NCI-H1436 treated with DMSO at 0.1 percent for 48 hours (cell line): ENCODE data around the gene P2RX4.
"Not testable (repeated sequence)": the region's sequence is repeated elsewhere in the genome, so short reads cannot be mapped to it uniquely, and the experiment has no call there.

ENCODE experiments used
- DNase-seq: peaks from one replicate; lab custom pipeline; 2025; lab: John Stamatoyannopoulos, UW

The P2RX4 gene

DNA sequence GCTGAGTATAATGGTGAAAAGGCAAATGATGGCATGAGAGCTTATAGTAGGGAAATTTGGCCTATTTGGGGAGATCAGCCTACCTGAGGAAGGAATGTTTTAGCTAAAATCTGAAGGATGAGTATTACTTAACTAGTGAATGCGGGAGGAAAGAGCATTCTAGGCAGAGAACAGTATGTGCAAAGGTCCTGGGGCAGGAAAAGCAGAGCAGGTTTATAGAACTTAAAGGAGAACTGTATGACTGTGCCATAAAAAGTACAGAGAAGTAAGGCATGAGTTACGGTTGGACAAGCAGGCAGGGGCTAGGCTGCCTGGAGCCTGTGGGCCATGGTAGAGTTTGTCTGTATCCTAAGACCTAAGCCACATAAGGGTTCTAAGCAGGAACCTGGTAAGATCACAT is 21.7 kb upstream of the P2RX4 start:
- DNase-seq = no peak

DNA sequence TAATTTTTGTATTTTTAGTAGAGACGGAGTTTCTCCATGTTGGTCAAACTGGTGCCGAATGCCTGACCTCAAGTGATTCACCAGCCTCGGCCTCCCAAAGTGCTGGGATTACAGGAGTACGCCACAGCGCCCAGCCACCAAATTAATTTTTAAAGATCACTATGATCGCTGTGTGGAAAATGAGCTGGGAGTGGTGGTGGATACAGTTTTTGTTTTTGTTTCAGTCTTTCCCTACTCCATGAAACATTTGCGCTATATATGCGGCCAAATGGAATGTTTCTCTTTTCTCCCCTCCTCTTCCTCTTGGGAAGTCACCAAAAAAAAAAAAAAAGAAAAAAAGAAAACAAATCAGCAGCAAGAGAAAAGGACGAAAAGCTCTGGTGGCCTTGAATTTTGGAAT is 20.8 kb upstream of the P2RX4 start:
- DNase-seq = no peak

DNA sequence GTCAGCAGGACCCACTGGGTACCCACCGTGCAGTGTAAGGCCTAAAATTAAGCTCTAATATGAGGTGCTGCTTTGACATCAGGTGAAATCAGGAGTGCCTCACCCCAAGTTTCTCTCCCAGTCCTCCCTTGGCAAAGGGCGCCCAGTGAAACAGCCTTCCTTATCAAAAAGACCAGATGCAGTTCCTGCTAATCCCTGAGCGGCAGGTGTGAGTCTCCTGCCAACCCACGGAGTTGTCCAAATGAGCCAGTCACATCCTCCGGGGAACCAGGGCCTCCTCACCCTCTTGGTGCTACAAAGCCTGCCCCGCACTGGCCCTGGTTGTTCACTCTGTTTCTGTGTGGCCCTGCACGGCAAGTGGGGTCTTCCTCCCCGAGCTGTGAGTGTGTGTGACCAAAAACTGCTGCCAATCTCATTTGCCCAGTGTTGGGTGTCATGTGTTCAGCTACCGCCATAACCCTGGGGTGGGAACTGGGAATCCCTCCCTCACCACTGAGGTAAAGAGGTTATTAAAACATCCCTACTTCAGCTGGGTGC is 20.2 kb upstream of the P2RX4 start:
- DNase-seq = no peak

DNA sequence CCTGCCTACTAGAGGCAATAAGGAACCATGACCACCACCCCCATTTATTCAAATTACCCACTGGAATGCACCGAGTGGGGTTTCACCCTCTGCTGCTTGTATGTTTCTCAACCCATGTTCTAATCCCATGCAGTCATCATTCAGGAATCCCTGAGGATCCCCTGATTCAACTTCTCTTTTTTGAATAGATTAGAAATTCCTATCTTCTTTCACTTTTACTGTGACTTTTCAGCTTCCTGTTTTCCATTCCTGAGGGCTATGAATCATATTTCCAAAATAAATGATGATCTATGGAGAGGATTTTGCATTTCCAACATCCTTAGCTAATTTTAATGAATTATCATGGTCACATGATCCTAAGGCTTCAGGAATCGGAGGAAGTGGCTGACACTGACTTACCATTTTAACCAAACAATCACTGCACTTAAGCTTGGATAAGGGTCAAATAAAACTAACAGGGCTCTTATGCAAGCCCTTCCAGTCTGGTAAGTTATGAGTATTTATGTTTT is 19.4 kb upstream of the P2RX4 start:
- no peak for DNase-seq

DNA sequence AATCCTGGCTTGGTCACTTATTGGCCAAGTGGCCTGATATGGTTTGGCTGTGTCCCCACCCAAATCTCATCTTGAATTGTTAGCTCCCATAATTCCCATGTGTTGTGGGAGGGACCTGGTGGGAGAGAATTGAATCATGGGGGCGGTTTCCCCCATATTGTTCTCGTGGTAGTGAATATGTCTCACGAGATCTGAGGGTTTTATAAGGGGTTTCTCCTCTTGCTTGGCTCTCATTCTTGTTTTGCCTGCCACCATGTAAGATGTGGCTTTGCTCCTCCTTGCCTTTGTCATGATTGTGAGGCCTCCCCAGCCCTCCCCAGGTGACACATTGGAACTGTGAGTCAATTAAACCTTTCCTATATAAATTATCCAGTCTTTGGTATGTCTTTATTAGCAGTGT is 18.8 kb upstream of the P2RX4 start:
- no peak for DNase-seq

DNA sequence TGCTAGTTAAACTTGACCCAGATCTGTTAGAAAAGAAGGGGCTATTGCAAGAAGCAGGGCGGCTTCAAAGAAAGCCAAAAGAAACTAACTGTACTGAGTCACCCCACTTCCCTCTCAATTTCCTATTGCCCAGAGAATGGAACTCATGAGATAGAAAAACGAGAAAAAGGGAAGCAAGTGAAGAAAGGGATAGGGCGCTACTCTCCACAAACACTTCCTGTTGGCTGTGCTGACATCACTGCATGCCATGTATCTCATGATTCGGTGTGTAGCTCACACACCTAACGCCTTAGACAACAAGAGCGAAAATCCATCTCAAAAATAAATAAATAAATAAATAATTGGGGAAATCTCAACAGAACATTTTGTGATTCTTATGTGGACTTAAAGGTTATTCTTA is 13.0 kb upstream of the P2RX4 start:
- DNase-seq = no peak

DNA sequence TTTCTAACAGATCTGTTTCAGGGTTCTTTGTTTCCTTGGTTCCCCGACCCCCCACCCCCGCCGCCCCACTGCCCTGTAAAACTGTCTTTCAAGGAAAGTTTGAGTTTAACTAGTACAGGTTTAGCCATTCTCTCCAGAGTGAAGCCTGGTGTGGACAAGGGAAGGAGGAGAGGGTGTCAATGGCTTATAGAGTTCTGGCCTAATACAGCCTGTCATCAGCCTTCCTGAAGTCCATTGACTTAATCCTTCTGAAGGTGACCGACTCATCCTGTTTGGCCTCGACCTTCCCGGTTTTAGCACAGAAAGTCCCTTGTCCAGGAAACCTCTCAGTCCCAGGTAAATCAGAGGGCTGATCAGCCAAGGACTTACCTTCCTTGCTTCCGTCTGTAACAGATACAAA is 11.0 kb upstream of the P2RX4 start:
- DNase-seq = no peak

DNA sequence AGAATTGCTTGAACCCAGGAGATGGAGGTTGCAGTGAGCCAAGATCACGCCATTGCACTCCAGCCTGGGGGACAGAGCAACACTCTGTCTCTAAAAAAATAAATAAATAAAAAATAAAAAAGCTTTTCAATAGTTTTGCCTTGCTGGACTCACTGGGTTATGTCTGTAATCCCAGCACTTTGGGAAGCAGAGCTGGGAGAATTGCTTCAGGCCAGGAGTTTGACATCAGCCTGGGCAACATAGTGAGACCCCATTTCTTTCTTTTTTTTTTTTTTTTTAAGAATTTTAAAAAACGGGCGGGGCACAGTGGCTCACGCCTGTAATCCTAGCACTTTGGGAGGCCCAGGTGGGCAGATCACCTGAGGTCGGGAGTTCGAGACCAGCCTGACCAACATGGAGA is 8.8 kb upstream of the P2RX4 start:
- DNase-seq = not testable (repeated sequence)

DNA sequence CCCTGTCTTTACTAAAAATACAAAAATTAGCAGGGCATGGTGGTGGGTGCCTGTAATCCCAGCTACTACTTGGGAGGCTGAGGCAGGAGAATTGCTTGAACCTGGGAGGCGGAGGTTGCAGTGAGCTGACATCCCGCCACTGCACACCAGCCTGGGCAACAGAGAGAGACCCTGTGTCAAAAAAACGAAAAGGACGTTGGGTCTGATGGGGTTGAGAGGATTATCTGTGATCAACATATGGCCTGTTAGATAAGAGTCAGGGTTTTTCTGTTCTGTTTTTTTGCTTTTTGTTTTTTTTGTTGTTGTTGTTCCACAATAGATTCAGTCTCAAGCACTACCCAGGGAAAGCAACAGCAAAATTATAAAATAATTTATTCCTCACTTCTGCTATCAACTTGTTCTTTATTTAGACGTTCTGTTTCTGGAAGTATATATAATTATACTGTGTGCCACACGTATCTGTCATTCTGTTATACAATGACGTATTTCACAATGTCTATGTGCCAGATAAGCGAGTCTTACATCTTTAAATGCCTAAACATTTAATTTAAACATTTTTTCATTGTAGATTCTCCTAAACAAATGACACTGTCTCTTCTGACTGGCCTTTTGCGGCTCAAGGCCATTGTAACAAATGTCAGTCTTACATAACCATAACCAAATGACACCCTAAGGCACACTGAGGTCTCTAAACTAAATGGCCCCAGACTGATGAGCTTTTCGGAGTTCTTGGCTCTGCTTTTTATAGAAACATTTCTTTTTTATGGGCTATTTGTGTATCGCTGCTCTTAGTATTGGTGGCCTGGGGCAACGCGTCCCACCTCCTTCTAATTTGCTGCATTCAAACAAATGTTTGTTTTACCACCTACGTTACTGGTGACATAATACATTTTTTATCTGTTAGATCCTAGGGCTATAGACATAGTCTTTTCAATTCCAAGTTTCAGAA is 7.2 kb upstream of the P2RX4 start:
- no peak for DNase-seq

DNA sequence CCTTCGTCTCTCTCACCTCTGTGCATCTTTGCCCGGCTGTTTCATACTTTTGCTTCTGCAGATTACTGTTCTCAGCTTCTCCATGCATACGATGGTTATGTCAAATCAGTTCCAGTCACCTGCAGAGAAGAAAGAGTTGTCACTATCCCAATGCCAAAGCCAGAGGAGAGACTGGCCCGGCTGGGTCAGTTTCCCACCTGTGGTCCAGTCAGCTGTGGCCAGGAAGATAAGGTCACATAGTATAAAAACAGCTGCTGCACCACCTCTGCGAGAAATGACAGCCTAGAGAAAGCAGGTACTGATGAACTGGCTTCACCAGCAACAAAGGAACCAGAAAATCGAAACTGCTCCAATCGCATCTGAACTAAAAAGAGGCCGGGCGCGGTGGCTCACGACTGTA is 6.4 kb upstream of the P2RX4 start:
- no peak for DNase-seq

DNA sequence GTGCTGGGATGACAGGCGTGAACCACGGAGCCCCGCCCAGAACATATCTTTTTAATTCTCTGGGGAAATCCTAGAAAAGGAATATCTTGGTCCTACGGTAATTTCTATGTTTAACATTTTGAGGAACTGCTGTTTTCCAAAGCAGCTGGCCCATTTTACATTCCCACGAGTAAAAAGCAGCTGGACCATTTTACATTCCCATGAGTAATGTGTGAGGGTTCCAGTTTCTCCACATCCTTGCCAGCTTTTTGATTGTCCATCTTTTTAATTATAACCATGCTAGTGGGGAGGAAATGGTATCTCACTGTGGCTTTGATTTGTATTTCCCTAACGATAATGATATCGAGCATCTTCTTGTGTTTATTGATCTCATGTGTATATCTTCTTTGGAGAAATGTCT is 4.4 kb upstream of the P2RX4 start:
- no peak for DNase-seq

DNA sequence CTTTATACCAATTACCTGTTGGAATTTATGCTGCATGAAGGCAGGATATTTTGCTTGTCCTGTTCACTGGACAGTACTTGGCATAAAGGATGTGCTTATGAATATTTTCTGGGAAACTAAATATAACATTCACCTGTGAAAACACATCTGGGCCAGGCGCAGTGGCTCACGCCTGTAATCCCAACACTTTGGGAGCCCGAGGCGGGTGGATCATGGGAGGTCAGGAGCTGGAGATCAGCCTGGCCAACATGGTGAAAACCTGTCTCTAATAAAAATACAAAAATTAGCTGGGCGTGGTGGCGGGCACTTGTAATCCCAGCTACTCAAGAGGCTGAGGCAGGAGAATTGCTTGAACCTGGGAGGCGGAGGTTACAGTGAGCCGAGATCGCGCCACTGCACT is 1.4 kb upstream of the P2RX4 start:
- not testable (repeated sequence) for DNase-seq

DNA sequence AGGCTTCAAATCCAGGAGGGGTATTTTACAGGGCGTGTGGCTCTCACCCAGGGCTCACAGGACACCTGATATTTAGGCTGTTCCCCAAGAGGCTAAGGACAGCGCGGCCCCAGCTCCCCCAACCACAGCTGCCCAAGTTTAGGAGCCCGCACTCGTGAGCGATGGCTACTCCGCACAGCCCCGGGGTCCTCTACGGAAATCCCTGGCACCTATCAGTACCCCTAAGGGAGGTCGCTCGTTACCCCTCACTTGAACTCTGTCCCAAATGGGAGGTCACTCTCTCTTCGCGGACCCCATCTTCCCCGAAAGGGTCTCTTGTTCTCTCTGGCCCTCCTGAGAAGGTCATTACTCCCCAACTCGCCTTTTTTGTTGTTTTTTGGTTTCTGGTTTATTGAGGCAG is 708 bp upstream of the P2RX4 start:
- no peak for DNase-seq

DNA sequence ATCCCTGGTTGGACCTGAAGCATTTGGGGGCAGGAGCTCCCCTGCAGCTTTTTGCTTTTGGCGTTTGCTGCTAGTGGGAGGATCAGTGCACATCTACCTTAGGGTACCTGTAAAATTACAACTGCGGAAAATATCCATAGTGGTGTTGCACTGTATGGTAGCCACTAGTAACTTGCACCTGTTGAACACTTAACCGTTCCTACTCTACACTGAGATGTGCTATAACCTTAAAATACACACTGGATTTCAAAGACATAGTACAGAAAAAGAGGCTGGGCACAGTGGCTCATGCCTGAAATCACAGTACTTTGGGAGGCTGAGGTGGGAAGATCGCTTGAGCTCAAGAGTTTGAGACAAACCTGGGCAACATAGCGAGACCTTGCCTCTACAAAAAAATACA is 2.9 kb downstream of the P2RX4 start:
- no peak for DNase-seq

DNA sequence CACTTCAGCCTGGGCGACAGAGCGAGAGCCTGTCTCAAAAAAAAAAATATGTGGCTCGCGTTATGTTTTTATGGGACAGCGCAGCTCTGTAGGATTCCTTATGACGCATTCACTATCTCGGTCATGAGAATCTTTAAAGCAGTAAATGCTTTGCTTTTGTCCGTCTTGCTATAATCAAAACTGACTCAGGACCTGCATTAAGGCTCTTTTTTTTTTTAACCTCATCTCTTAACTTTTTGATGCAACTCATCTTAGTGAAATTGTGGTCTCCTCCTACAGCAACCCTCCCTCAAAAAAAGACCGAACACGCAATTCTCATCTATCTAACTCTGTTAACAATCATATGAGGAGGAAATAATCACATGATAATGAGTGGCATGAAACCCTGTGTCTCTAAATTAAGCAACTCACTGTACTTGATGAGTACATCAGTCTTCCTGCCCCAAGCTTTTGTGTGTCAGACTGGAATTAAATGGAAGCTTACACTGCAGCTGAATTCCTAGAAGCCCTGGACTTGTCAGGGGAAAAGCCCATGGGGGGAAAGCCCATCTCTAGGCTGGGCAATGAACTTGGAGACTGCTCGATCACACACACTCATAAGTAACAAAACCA is 4.3 kb downstream of the P2RX4 start:
- DNase-seq = no peak

DNA sequence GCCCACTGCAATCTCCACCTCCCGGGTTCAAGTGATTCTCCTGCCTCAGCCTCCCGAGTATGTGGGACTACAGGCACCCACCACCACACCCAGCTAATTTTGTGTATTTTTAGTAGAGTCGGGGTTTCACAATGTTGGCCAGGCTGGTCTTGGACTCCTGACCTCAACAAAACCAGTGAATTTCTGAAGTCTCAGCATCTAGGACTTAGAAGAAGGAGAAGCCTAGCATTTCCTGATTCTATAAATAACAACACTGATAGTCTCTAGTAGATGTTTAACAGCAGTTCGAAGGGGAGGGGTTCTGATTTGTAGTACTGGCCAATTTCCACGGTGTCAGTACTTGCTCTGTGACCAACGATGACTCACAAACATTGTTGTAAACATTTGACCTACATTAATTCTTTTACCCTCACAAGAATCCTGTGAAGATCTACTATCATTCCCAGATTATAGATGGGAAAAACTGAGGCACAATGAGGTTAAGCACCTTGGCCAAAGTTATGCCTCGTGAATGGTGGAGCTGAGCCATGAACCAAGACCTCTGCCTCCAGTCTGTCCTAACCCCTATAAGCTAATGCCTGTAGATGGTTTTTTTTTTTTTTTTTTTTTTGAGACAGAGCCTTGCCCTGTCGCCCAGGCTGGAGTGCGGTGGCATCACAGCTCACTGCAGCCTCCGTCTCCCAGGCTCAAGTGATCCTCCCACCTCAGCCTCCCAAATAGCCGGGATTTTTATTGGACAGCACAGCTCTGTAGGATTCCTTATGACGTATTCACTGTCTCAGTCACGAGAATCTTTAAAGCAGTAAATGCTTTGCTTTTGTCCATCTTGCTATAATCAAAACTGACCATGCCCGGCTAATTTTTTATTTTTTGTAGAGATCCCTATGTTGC is 5.2 kb downstream of the P2RX4 start:
- no peak for DNase-seq

DNA sequence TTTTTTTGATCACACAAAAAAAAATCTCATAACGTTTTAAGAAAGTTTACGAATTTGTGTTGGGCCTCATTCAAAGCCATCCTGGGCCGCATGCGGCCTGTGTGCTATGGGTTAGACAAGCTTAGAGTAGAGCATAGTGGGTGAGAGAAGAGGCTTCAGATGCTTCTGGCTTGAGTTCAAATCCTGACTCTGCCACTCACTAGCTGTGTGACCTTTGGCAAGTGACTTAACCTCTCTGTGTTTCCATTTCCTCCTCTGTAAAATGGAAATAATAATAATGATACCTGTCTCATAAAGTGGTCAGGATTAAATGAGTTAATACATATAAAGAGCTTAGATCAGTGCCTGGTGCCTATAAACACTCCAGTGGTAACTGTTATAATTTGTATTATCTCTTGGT is 6.2 kb downstream of the P2RX4 start:
- no peak for DNase-seq

DNA sequence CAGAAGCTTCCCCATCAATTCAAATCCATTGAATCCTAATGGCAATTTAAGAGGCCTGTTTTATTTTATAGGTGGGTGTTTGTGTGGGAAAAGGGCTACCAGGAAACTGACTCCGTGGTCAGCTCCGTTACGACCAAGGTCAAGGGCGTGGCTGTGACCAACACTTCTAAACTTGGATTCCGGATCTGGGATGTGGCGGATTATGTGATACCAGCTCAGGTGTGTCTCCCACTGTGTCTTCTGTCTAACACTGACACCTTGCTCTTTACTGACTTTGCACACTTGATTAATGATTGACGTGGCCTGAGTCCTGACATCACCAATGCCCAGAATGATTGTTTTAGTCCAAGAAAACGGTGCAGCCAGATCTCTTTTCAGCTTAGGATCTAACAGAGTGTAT is 7.1 kb downstream of the P2RX4 start:
- no peak for DNase-seq

DNA sequence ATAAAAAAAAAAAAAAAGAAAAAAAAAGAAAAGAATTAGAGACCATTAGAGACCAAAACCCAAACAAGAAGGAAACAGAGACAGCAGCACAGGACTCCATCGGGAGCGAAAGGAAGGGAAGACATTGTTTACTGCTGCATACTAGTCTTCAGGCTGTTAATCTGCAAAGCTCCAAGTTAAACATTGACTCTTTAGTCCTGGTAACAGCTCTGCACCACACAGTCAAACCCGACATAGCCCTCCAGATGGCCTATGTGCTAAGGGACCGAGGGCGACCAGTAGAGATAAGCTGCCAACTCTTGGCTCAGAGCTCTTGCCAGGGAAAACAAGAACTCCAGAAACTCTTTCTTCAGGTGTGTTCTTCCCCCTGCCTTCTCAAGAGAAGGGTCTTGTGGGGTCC is 7.8 kb downstream of the P2RX4 start:
- no peak for DNase-seq

DNA sequence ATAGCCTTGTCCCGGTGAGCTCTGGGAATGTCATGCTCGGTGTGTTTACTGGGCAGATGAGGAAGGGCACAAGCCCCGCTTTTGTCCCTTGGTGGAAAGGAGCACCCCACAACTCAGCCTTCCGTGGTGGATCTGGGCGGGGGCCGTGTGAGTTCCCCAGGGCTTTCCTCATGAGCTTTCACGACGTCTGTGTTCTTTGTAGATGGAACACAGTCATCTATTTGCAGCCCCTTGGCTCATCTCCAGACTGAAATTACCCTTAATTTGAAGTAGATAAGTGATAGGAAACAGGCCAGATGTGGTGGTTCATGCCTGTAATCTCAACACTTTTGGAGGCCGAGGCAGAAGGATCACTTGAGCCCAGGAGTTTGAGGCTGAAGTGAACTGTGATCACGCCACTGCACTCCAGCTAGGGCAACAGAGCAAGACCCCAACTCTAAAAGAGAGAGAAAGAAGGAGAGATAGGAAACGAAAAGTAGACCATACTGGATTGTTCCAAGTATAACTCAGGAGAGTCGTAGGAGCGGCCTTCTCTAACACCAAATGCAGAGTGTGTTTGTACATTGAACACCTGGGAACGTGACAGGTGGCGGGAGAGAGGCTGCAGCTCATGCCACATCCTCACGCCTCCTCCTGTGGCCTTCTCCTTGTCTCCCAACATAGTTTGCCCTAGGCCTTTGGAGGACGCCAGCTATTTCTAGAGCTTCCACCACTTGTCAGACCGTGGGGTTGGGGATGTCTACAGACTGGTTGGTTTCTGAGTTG is 8.8 kb downstream of the P2RX4 start:
- no peak for DNase-seq

DNA sequence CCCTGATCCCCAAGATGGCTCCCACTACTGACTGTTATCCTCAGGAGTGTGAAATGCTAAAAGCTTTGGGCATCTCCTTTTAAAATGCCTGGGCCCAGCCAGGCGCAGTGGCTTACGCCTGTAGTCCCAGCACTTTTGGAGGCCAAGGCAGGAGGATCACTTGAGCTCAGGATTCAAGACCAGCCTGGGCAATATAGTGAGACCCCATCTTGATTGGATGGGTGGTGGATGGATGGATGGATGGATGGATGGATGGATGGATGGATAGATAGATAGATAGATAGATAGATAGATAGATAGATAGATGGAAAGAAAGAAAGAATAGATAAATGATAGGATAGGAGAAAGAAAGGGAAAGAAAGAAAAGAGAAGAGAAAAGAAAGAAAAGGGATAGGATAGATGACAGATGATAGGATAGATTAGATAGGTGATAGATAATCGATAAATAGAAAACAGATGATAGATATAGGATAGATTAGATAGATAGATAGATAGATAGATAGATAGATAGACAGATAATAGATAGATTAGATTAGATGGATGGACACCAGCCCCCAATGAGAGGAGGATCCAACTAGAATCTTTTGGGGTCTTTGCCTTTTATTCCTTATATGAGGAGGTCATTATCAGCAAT is 9.5 kb downstream of the P2RX4 start:
- DNase-seq = no peak
